K562 (cell line): ENCODE measurements around the gene GPR21. TPM values are rescaled to one million over a fixed set of nuclear protein-coding genes. Genes with fewer than 3 reads are reported as not detected.

ENCODE experiments used
- CREB1 ChIP-seq, 2 experiments: sonication (generic) in 1 of 2; formaldehyde crosslinking in 1 of 2; IDR thresholded peaks; 2 replicates each; pipeline versions ENCODE4 v1.6.1 to v1.8.0; 2012 to 2022; ENCODE audit warnings: inconsistent platforms in 1 of 2, mild to moderate bottlenecking in 1 of 2, missing genetic modification reagents in 1 of 2, moderate library complexity in 1 of 2
- DPF2 ChIP-seq: fragments of 450-650 bp; IDR thresholded peaks from 2 replicates; pipeline ENCODE4 v1.6.1; 2016
- HDAC1 ChIP-seq, 2 experiments: fragments of 450-650 bp; IDR thresholded peaks; 2 replicates each; pipeline ENCODE4 v1.6.1; 2016 to 2017; ENCODE audit warnings: inconsistent platforms in 1 of 2, mild to moderate bottlenecking in 1 of 2, moderate library complexity in 1 of 2
- KAT8 ChIP-seq: fragments of 450-650 bp; IDR thresholded peaks from 2 replicates; pipeline ENCODE4 v1.6.1; 2016; ENCODE audit warnings: low read depth, mild to moderate bottlenecking
- KDM4B ChIP-seq, 2 experiments: fragments of 450-650 bp in 1 of 2; sonication (generic) in 1 of 2; IDR thresholded peaks; 2 replicates each; pipeline ENCODE4 v1.6.1; 2016 to 2017; ENCODE audit warnings: borderline replicate concordance in 2 of 2, antibody characterized with exemption in 1 of 2, low read depth in 1 of 2, mild to moderate bottlenecking in 1 of 2
- MXI1 ChIP-seq: IDR thresholded peaks from 2 replicates; pipeline ENCODE4 v1.6.1; 2011; ENCODE audit warnings: low read depth, mild to moderate bottlenecking, improper control_type of control experiment, low read length
- SMAD1 ChIP-seq: fragments of 150-350 bp; IDR thresholded peaks from 2 replicates; pipeline ENCODE4 v1.6.1; 2014; ENCODE audit warnings: low read length, low read depth; ENCODE audit not compliant: partially characterized antibody
- TEAD4 ChIP-seq, 2 experiments: sonication (generic) in 1 of 2; formaldehyde crosslinking in 1 of 2; IDR thresholded peaks; 2 replicates each; pipeline versions ENCODE4 v1.6.1 to v1.8.0; 2012 to 2022; ENCODE audit warnings: borderline replicate concordance in 1 of 2, inconsistent platforms in 1 of 2, low read length in 1 of 2, mild to moderate bottlenecking in 1 of 2, missing genetic modification reagents in 1 of 2
- TGIF2 ChIP-seq: sonication (generic); formaldehyde crosslinking; IDR thresholded peaks from 2 replicates; pipeline ENCODE4 v1.8.1; 2022; ENCODE audit warnings: mild to moderate bottlenecking, missing genetic modification reagents, moderate library complexity
- ZBTB17 ChIP-seq: fragments of 450-650 bp; formaldehyde crosslinking; IDR thresholded peaks from 2 replicates; pipeline ENCODE4 v1.4.0; 2020; ENCODE audit warnings: mild to moderate bottlenecking
- ZNF12 ChIP-seq: sonication (generic); formaldehyde crosslinking; IDR thresholded peaks from 2 replicates; pipeline ENCODE4 v1.4.0; 2020; ENCODE audit warnings: mild to moderate bottlenecking, missing genetic modification reagents
- ZNF239 ChIP-seq: fragments of 250-450 bp; sonication (Bioruptor Pico); IDR thresholded peaks from 2 replicates; pipeline ENCODE4 v1.4.0; 2020; ENCODE audit warnings: mild to moderate bottlenecking
- polyA plus RNA-seq, 8 experiments: library from polyadenylated mRNA; depleted of rRNA in 4 of 8; stranded (reverse) in 5 of 8; unstranded in 3 of 8; fragments of >200 nt; fragmentation: Nextera tagmentation in 2 of 8; fragmentation: Illumina TruSeq in 1 of 8; extraction: Ambion mirVana in 2 of 8; extraction: Trizol in 1 of 8; gene quantifications; 2 replicates each; pipeline versions ENCODE4 v1.2.1 to v1.2.3, GENCODE V29; 2011 to 2014; ENCODE audit warnings: inconsistent platforms in 1 of 8, missing spikeins in 1 of 8
- total RNA-seq, 7 experiments: library from RNA; depleted of rRNA in 6 of 7; stranded (reverse); fragments of >200 nt in 6 of 7; fragmentation: Illumina TruSeq in 2 of 7; extraction: Trizol in 2 of 7; gene quantifications; 2 replicates each; pipeline versions ENCODE4 v1.2.1 to v1.2.3, GENCODE V29; 2011 to 2021; ENCODE audit warnings: low replicate concordance in 1 of 7
- TF ChIP-seq, protein P1 (sequence below): sonication (generic); formaldehyde crosslinking; IDR thresholded peaks from 2 replicates; pipeline ENCODE4 v1.8.1; 2023; ENCODE audit warnings: mild to moderate bottlenecking, missing genetic modification reagents
- TF ChIP-seq, protein P2 (sequence below), 2 experiments: IDR thresholded peaks in 1 of 2; conservative IDR thresholded peaks in 1 of 2; 2 replicates each; pipeline ENCODE4 v1.6.1; 2016; ENCODE audit warnings: low read depth in 2 of 2, mild to moderate bottlenecking in 1 of 2, missing compliant biosample characterization in 1 of 2, missing genetic modification characterization in 1 of 2, moderate library complexity in 1 of 2
- TF ChIP-seq, protein P3 (sequence below): fragments of 450-650 bp; IDR thresholded peaks from 2 replicates; pipeline ENCODE4 v1.6.1; 2016; ENCODE audit warnings: mild to moderate bottlenecking
- TF ChIP-seq, protein P4 (sequence below): fragments of 450-650 bp; formaldehyde crosslinking; IDR thresholded peaks from 2 replicates; pipeline ENCODE4 v1.4.0; 2020; ENCODE audit warnings: mild to moderate bottlenecking, moderate library complexity

The GPR21 gene
- total and polyA plus RNA-seq, 9 of the 15 experiments (the other 6 are each of a cell fraction or from before 2014, with no cell fraction given) = 0.16 to 0.83 (median 0.36) TPM; not detected in 6

DNA sequence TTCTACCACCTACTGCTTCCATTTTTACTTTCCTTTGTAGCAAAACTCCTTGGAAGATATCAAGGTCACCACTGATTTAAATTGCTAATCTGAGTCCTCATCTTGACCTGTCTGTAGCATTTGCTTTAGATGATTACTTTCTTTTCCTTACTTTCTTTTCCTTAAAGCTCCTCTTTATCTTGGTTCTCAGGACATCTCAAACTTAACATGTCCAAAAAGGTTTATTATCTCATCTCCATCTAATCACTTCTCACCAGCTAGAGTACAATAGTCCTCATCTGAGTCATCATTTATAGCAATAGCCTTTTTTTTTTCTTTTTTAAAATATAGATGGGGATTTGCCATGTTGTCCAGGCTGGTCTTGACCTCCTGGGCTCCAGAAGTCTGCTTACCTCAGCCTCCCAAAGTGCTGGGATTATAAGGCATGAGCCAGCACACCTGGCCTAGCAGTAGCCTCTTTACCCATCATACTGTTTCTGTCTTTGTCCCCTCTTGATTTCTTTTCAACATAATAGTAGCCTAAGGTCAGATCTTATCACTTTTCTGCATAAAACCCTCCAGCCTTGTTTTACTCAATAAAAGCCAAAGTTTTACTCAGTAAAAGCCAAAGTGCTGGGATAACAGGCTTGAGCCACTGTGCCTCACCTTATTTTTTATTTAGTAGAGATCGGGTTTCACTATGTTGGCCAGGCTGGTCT lies 32.9 kb upstream of the GPR21 start (continued):
- TF ChIP-seq, protein P1, sequence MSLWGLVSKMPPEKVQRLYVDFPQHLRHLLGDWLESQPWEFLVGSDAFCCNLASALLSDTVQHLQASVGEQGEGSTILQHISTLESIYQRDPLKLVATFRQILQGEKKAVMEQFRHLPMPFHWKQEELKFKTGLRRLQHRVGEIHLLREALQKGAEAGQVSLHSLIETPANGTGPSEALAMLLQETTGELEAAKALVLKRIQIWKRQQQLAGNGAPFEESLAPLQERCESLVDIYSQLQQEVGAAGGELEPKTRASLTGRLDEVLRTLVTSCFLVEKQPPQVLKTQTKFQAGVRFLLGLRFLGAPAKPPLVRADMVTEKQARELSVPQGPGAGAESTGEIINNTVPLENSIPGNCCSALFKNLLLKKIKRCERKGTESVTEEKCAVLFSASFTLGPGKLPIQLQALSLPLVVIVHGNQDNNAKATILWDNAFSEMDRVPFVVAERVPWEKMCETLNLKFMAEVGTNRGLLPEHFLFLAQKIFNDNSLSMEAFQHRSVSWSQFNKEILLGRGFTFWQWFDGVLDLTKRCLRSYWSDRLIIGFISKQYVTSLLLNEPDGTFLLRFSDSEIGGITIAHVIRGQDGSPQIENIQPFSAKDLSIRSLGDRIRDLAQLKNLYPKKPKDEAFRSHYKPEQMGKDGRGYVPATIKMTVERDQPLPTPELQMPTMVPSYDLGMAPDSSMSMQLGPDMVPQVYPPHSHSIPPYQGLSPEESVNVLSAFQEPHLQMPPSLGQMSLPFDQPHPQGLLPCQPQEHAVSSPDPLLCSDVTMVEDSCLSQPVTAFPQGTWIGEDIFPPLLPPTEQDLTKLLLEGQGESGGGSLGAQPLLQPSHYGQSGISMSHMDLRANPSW = no peak
- TF ChIP-seq HDAC1 (IDR thresholded peaks at IDR 0.05) (0 out of 4 replicates have a peak, but pooled peaks of 1 of the 2 experiments have one; percentile 25), KDM4B (IDR thresholded peaks at IDR 0.05; ENCODE audit: borderline replicate concordance in 2 of 2, low read depth in 1 of 2) (no peak), TEAD4 (IDR thresholded peaks at IDR 0.05; ENCODE audit: low read length) (peak; percentile 74), TEAD4 (CRISPR knock-in tag; IDR thresholded peaks at IDR 0.05; ENCODE audit: borderline replicate concordance) (no peak), SMAD1 (no peak), CREB1 (IDR thresholded peaks at IDR 0.05) (no peak), CREB1 (CRISPR knock-in tag; IDR thresholded peaks at IDR 0.05) (no peak), DPF2 (peak; percentile 72), KAT8 (no peak), MXI1 (no peak), ZBTB17 (CRISPR knock-in tag) (no peak), ZNF239 (CRISPR knock-in tag) (no peak), TGIF2 (no peak), ZNF12 (CRISPR knock-in tag) (no peak)
- TF ChIP-seq, protein P2, sequence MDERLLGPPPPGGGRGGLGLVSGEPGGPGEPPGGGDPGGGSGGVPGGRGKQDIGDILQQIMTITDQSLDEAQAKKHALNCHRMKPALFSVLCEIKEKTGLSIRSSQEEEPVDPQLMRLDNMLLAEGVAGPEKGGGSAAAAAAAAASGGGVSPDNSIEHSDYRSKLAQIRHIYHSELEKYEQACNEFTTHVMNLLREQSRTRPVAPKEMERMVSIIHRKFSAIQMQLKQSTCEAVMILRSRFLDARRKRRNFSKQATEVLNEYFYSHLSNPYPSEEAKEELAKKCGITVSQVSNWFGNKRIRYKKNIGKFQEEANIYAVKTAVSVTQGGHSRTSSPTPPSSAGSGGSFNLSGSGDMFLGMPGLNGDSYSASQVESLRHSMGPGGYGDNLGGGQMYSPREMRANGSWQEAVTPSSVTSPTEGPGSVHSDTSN (CRISPR knock-in tag; IDR thresholded peaks at IDR 0.05; ENCODE audit: low read depth) = no peak
- TF ChIP-seq, protein P2 (tag; conservative IDR thresholded peaks at IDR 0.05; ENCODE audit: low read depth) = no peak
- TF ChIP-seq, protein P3, sequence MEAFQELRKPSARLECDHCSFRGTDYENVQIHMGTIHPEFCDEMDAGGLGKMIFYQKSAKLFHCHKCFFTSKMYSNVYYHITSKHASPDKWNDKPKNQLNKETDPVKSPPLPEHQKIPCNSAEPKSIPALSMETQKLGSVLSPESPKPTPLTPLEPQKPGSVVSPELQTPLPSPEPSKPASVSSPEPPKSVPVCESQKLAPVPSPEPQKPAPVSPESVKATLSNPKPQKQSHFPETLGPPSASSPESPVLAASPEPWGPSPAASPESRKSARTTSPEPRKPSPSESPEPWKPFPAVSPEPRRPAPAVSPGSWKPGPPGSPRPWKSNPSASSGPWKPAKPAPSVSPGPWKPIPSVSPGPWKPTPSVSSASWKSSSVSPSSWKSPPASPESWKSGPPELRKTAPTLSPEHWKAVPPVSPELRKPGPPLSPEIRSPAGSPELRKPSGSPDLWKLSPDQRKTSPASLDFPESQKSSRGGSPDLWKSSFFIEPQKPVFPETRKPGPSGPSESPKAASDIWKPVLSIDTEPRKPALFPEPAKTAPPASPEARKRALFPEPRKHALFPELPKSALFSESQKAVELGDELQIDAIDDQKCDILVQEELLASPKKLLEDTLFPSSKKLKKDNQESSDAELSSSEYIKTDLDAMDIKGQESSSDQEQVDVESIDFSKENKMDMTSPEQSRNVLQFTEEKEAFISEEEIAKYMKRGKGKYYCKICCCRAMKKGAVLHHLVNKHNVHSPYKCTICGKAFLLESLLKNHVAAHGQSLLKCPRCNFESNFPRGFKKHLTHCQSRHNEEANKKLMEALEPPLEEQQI = no peak
- TF ChIP-seq, protein P4, sequence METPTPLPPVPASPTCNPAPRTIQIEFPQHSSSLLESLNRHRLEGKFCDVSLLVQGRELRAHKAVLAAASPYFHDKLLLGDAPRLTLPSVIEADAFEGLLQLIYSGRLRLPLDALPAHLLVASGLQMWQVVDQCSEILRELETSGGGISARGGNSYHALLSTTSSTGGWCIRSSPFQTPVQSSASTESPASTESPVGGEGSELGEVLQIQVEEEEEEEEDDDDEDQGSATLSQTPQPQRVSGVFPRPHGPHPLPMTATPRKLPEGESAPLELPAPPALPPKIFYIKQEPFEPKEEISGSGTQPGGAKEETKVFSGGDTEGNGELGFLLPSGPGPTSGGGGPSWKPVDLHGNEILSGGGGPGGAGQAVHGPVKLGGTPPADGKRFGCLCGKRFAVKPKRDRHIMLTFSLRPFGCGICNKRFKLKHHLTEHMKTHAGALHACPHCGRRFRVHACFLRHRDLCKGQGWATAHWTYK = no peak
